CD4-positive, alpha-beta T cell treated with Interleukin-4 for 1 hour (primary cell): ENCODE measurements around the gene GATC.

ENCODE experiments used
- DNase-seq, 2 donors: peaks; one replicate each; pipeline ENCODE4 v3.0.0-alpha.2; 2020 to 2022

GATC gene

GRCh38 chr12:120445911-120446843 lies at the start of gene GATC, which contains the start of gene TRIAP1:
Gene GATC (plus strand): TSS chr12:120446444. CDS start chr12:120446481, 37 bp downstream.
Gene TRIAP1 (minus strand): TSS chr12:120446384. CDS start chr12:120446372, 12 bp downstream.
- DNase-seq: peak; percentile 87 to 90

GRCh38 chr12:120397824-120398540 lies 48.3 kb upstream of the GATC start:
- DNase-seq: no peak

- no peak for DNase-seq
Observed at GRCh38 chr12:120399531-120399930, 46.7 kb upstream of the GATC start.

- DNase-seq: no peak
Observed at GRCh38 chr12:120402217-120402616, 44.0 kb upstream of the GATC start.

- no peak for DNase-seq
Observed at GRCh38 chr12:120403869-120404268, 42.4 kb upstream of the GATC start.

- no peak for DNase-seq
Observed at GRCh38 chr12:120404271-120404670, 42.0 kb upstream of the GATC start.

- DNase-seq: no peak
Observed at GRCh38 chr12:120406069-120406468, 40.2 kb upstream of the GATC start.

- no peak for DNase-seq
Observed at GRCh38 chr12:120406553-120406952, 39.7 kb upstream of the GATC start.

GRCh38 chr12:120408771-120409170 lies 37.5 kb upstream of the GATC start:
- DNase-seq: no peak

- DNase-seq: no peak
Observed at GRCh38 chr12:120412421-120412820, 33.8 kb upstream of the GATC start.

GRCh38 chr12:120413901-120414695 lies 32.1 kb upstream of the GATC start:
- DNase-seq: no peak

GRCh38 chr12:120416490-120417216 lies 29.6 kb upstream of the GATC start:
- no peak for DNase-seq

GRCh38 chr12:120417917-120418580 lies 28.2 kb upstream of the GATC start:
- DNase-seq: no peak

GRCh38 chr12:120421701-120422100 lies 24.5 kb upstream of the GATC start:
- no peak for DNase-seq

- no peak for DNase-seq
Observed at GRCh38 chr12:120422892-120423456, 23.3 kb upstream of the GATC start.

GRCh38 chr12:120425797-120426196 lies 20.4 kb upstream of the GATC start:
- no peak for DNase-seq

- no peak for DNase-seq
Observed at GRCh38 chr12:120428597-120429229, 17.5 kb upstream of the GATC start.

- no peak for DNase-seq
Observed at GRCh38 chr12:120429368-120429767, 16.9 kb upstream of the GATC start.

- DNase-seq: no peak
Observed at GRCh38 chr12:120432772-120433525, 13.3 kb upstream of the GATC start.
